HG02678 (cell line): ENCODE results near the gene HMGB1.
"Not testable (repeated sequence)": the region's sequence is repeated elsewhere in the genome, so short reads cannot be mapped to it uniquely, and the experiment has no call there.

Experiments
- ATAC-seq: cut with Tn5 transposase; IDR thresholded peaks from one replicate; pipeline ENCODE4 v1.9.1; 2021; ENCODE audit warnings: mild to moderate bottlenecking, moderate library complexity; ENCODE audit not compliant: unreplicated experiment

HMGB1 gene

GRCh38 chr13:30466841-30467252, 1.1 kb upstream of the HMGB1 start:
- ATAC-seq = no peak

- ATAC-seq = no peak
These were observed 600 bp upstream of the HMGB1 start for GRCh38 chr13:30466358-30466714.

- ATAC-seq = no peak
These were observed 468 bp downstream of the HMGB1 start for GRCh38 chr13:30465343-30465592.

- peak; percentile 30 for ATAC-seq
These were observed 1.0 kb downstream of the HMGB1 start for GRCh38 chr13:30464496-30465342.

- ATAC-seq = peak; percentile 37
These were observed 1.8 kb downstream of the HMGB1 start for GRCh38 chr13:30463787-30464495.

- not testable (repeated sequence) for ATAC-seq
These were observed 4.3 kb downstream of the HMGB1 start for GRCh38 chr13:30461279-30462066.

GRCh38 chr13:30457306-30457891, 8.3 kb downstream of the HMGB1 start:
- ATAC-seq = no peak

- ATAC-seq = no peak
These were observed 9.4 kb downstream of the HMGB1 start for GRCh38 chr13:30456290-30456689.

- ATAC-seq = no peak
These were observed 10.7 kb downstream of the HMGB1 start for GRCh38 chr13:30454991-30455390.

GRCh38 chr13:30453727-30454126, 12.0 kb downstream of the HMGB1 start:
- ATAC-seq = no peak

- ATAC-seq = not testable (repeated sequence)
These were observed 14.3 kb downstream of the HMGB1 start for GRCh38 chr13:30451476-30451875.

GRCh38 chr13:30450066-30450465, 15.7 kb downstream of the HMGB1 start:
- ATAC-seq = no peak

GRCh38 chr13:30448441-30448840, 17.3 kb downstream of the HMGB1 start:
- ATAC-seq = no peak

- no peak for ATAC-seq
These were observed 19.6 kb downstream of the HMGB1 start for GRCh38 chr13:30446126-30446500.

GRCh38 chr13:30443957-30444404, 21.8 kb downstream of the HMGB1 start:
- peak; percentile 47 for ATAC-seq

- ATAC-seq = not testable (repeated sequence)
These were observed 22.2 kb downstream of the HMGB1 start for GRCh38 chr13:30443491-30443890.

- ATAC-seq = no peak
These were observed 22.8 kb downstream of the HMGB1 start for GRCh38 chr13:30442926-30443325.

GRCh38 chr13:30440910-30441703, 24.6 kb downstream of the HMGB1 start:
- peak; percentile 36 for ATAC-seq

GRCh38 chr13:30438286-30438685, 27.4 kb downstream of the HMGB1 start:
- ATAC-seq = no peak

GRCh38 chr13:30437177-30437576, 28.6 kb downstream of the HMGB1 start:
- ATAC-seq = no peak
